Urothelium cell line (cell line): ENCODE data around the gene CAPZA2.
A peak's percentile ranks its signal among the peaks of the same experiment; 100 is the strongest.
"Not testable (repeated sequence)": the region's sequence is repeated elsewhere in the genome, so short reads cannot be mapped to it uniquely, and the experiment has no call there.

Source experiments
- DNase-seq: peaks from one replicate; pipeline ENCODE4 v3.0.0; 2011; ENCODE audit warnings: low spot score, mixed read lengths
- FAIRE-seq: peaks from 2 replicates; lab custom pipeline; 2011; peaks lifted over from hg19 to GRCh38; lab: Jason Lieb, UNC

The CAPZA2 gene

GRCh38 chr7:116952635-116953371 lies 90.4 kb downstream of the CAPZA2 start:
- peak; percentile 17 for DNase-seq
- no peak for FAIRE-seq

- no peak for FAIRE-seq
- DNase-seq: peak; percentile 63
Observed at GRCh38 chr7:116953372-116953905, 91.1 kb downstream of the CAPZA2 start, which contains the start of gene ST7. Gene ST7, plus strand, starts transcription at chr7:116953501. Its CDS starts 40 bp downstream, at chr7:116953541.

DNA sequence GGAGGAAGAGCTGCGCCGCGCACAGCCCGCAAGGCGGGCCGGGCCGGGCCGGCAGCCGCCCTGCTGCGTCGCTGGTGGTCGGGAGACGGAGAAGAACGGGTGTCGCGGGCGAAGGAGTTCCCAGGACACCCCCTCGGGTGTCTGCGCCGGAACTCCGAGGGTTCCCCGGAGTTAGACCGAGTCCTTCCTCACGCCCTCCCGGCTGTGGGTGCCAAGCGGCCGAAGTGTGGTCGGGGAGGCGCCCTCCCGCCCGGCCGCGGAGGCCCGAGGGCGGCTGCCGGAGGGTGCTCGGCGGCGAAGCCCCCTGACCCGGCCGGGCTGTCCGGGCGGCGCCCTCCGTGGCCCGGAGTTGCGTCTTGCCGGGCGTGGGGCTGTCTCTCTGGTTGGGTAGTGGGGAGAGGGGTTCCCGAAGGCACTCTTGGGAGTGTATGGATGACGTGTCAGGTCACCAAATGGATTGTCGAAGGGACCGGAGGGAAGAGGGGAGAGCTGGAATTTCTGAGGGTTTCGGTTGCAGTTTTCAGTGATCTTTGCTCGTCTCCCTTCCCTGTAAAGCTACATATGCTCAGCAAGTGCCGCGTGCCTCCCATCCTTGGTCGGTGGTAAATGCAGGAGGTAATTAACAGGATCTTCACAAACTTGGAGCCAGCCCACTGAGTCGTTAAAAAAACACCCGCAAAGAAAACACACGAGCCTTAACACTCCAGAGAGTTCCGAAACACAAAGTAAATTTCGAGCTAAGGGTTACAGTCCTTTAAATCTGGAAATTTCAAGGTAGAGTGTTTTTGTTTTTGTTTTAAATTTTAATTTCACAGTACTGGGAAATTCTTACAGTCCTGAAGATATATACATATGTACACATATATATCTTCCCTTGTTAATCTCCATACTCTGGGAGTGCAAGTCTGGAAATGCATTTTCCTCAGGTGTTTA lies 91.8 kb downstream of the CAPZA2 start:
- FAIRE-seq (no peak), DNase-seq (peak; percentile 54)

GRCh38 chr7:116955340-116955739 lies 93.0 kb downstream of the CAPZA2 start:
- DNase-seq: no peak
- FAIRE-seq: no peak

GRCh38 chr7:116955801-116956476 lies 93.6 kb downstream of the CAPZA2 start:
- no peak for DNase-seq
- no peak for FAIRE-seq

DNA sequence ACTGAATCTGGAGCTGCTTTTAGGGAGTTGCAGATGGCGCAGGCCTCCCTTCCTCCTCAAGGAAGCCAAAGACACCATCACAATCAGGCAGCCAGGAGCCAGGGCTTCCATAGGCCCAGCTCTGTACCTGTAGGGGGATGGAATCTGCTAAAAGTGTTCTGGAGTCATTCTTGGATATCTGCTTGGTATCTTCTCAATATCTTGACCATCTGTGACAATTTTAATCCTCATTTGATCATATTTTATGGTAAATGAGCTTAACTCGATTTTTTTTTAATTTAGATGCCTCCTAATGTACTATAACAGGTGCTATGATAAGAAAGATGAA lies 94.1 kb downstream of the CAPZA2 start:
- DNase-seq: no peak
- FAIRE-seq: no peak

- FAIRE-seq: no peak
- DNase-seq: no peak
Observed at GRCh38 chr7:116957874-116958273, 95.5 kb downstream of the CAPZA2 start.

- not testable (repeated sequence) for DNase-seq, FAIRE-seq
Observed at GRCh38 chr7:116961966-116962673, 99.7 kb downstream of the CAPZA2 start.

DNA sequence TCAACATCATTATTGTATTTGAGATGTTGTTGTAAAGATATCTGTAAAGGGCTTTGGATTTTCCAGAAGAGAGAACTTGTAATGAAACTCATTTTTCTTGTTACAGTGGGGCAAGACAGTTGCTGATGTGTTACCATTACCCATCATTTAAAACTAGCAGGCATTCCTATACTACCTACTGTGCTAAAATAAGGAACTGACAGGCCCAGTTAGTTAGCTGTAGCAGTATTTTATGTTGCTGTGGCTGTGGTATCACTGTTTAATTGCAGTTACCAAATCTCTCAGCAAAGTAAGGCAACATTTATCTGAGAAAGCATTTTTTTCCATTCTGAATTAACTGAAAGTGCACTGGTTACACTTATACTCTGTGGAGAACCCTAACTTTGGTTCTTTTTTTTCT lies 100.8 kb downstream of the CAPZA2 start:
- DNase-seq (no peak), FAIRE-seq (no peak)

GRCh38 chr7:116966601-116967000 lies 104.2 kb downstream of the CAPZA2 start:
- DNase-seq: no peak
- FAIRE-seq: no peak

- no peak for DNase-seq
- no peak for FAIRE-seq
Observed at GRCh38 chr7:116967254-116967922, 105.0 kb downstream of the CAPZA2 start.

- FAIRE-seq (no peak), DNase-seq (no peak)
Observed at GRCh38 chr7:116967983-116968382, 105.6 kb downstream of the CAPZA2 start.

DNA sequence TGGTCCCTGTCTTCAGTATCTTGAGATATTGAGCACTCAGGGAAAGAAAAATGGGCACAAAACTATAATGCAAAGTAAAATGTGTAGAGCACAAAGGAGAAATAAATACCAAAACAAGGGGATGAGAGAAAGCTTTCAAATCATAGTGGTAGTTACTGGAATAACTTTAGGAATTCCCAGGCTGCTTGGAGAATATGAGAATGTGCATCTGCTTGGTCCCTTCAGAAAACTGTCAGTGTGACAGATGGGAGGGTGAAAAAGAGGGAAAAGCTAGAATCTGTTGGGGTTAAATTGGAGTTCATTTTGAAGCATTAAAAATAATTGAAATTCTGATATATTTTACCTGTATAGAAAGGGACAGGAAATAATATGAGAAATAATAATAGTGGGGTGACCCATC lies 106.2 kb downstream of the CAPZA2 start:
- FAIRE-seq: no peak
- no peak for DNase-seq

GRCh38 chr7:116969371-116969902 lies 107.0 kb downstream of the CAPZA2 start:
- no peak for FAIRE-seq

DNA sequence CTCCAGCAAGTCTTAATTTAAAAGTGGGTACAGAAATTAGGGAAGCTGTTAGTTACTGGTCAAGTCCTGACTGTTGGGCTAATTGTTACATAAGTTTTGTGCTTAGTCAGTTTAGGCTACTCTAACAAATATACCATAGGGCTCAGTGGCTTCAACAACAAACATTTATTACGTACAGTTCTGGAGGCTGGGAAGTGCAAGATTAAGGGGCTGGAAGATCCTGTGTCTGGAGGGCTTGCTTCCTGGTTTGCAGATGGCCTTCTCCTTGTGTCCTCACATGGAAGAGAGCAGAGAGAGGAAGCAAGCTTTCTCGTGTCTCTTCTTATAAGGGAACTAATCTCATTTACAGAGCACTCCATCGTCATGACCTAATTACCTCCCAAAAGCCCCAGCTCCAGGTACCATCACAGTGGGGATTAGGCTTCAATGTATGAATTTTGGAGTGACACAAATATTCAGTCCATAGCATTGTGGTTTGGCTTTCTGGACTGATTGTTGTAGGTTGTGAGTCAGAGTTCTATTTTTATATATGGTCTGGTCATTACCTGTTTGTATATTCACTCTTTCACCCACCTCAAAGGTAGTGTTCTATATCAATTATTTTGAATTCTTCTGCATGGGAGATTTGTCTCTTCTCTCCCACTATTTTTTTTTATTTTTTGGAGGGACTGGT lies 108.0 kb downstream of the CAPZA2 start:
- no peak for FAIRE-seq
- no peak for DNase-seq

More at GRCh38 chr7:116969371-116969902, 107.0 kb downstream of the CAPZA2 start:
- DNase-seq: no peak

GRCh38 chr7:116971153-116971552 lies 108.8 kb downstream of the CAPZA2 start:
- DNase-seq, FAIRE-seq: not testable (repeated sequence)
